SU-DHL-6 (cell line): ENCODE data around the gene LRRC28.

Source experiments
- EZH2phosphoT487 ChIP-seq: fragments of 200-600 bp; sonication (generic), shearing (Covaris generic); conservative IDR thresholded peaks from 2 replicates; pipeline ENCODE4 v1.6.1; 2018; ENCODE audit warnings: mild to moderate bottlenecking, antibody characterized with exemption, low read length, moderate library complexity, mixed read lengths
- TF ChIP-seq, protein P1 (sequence below): fragments of 200-600 bp; sonication (generic); IDR thresholded peaks from one replicate; pipeline ENCODE4 v1.5.1; 2017; ENCODE audit warnings: antibody characterized with exemption, mild to moderate bottlenecking, low read length, moderate library complexity; ENCODE audit not compliant: insufficient read depth, poor library complexity, severe bottlenecking

DNA sequence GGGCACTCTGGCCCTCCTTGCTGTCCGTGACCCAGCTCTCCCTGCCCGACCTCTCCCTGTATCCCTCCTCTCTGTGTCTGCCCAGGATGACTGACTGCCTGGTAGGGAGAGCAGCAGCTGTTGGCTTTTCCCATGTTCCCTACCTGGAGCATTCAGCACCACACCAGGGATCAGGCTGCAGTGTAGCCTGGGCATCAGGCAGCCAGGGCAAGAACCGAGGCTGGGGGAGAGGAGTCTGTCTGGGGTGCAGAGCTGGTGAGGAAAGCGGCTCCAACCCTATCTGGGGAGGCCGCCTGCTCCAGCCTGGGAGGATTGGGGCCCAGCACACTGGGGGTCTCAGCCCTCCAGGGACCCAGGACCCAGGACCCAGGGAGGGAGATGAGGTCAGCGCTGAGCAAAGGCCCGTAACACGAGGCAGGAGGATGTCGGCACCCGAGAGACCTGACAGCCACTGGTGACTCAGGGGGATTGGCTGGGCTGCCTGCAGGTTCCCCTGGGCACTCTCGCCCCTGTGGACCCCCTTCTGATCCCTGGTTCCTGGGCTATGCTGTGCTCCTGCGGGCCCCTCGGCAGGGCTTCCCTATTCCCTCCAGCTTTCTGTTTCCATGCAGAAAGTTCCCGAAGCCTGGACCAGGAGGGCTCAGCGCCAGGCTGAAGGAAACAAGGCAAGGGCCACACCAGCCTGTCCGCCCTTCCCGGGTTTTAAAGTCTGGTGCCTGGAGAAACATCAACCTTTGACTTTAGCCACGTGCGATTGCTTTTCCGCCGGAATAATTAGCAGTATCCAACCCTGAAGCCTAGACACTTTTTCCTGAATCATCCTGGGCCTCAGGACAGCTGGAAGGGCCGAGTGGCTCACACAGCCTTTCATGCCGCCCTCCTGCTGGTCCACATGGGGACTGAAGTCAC, 186.3 kb downstream of the LRRC28 start:
- TF ChIP-seq, protein P1, sequence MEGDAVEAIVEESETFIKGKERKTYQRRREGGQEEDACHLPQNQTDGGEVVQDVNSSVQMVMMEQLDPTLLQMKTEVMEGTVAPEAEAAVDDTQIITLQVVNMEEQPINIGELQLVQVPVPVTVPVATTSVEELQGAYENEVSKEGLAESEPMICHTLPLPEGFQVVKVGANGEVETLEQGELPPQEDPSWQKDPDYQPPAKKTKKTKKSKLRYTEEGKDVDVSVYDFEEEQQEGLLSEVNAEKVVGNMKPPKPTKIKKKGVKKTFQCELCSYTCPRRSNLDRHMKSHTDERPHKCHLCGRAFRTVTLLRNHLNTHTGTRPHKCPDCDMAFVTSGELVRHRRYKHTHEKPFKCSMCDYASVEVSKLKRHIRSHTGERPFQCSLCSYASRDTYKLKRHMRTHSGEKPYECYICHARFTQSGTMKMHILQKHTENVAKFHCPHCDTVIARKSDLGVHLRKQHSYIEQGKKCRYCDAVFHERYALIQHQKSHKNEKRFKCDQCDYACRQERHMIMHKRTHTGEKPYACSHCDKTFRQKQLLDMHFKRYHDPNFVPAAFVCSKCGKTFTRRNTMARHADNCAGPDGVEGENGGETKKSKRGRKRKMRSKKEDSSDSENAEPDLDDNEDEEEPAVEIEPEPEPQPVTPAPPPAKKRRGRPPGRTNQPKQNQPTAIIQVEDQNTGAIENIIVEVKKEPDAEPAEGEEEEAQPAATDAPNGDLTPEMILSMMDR = no peak
- TF ChIP-seq EZH2phosphoT487 = no peak
